Neural cell (in vitro differentiated cells): ENCODE results near the gene NYAP1. TPM values are rescaled to one million over a fixed set of nuclear protein-coding genes. Genes with fewer than 3 reads are reported as not detected.

Experiments
- H2AFZ ChIP-seq: fragments of 200-600, 300-800 bp; sonication (generic), shearing (Covaris generic); 2 replicates; pipeline ENCODE4 v1.6.0; 2014; ENCODE audit warnings: low read depth, mild to moderate bottlenecking, antibody characterized with exemption, low read length, moderate library complexity
- H3F3A ChIP-seq: fragments of 200-600 bp; shearing (Covaris generic); 2 replicates; pipeline ENCODE4 v1.6.1; 2016; ENCODE audit warnings: mild to moderate bottlenecking, moderate library complexity, mixed read lengths, antibody characterized with exemption, low read length; ENCODE audit not compliant: insufficient read depth, poor library complexity, severe bottlenecking
- H3K27ac ChIP-seq: fragments of 200-600, 300-800 bp; sonication (generic), shearing (Covaris generic); 2 replicates; pipeline ENCODE4 v1.5.1; 2014; ENCODE audit warnings: mild to moderate bottlenecking, low read length, moderate library complexity
- H3K27me3 ChIP-seq: fragments of 300-800, 200-600 bp; sonication (generic), shearing (Covaris generic); 2 replicates; pipeline ENCODE4 v1.6.0; 2014; ENCODE audit warnings: mild to moderate bottlenecking, low read depth, low read length, moderate library complexity; ENCODE audit not compliant: insufficient read depth
- H3K36me3 ChIP-seq: fragments of 300-800, 200-600 bp; sonication (generic), shearing (Covaris generic); 2 replicates; pipeline ENCODE4 v1.5.1; 2014; ENCODE audit warnings: mild to moderate bottlenecking, antibody characterized with exemption, low read length, moderate library complexity; ENCODE audit not compliant: insufficient read depth
- H3K4me2 ChIP-seq: fragments of 300-800, 200-600 bp; sonication (generic), shearing (Covaris generic); 2 replicates; pipeline ENCODE4 v1.6.0; 2014; ENCODE audit warnings: mild to moderate bottlenecking, low read length
- H3K4me3 ChIP-seq: fragments of 300-800, 200-600 bp; sonication (generic), shearing (Covaris generic); 2 replicates; pipeline ENCODE4 v1.5.1; 2014; ENCODE audit warnings: mild to moderate bottlenecking, low read length, moderate library complexity
- H3K79me2 ChIP-seq: fragments of 200-600 bp; shearing (Covaris generic); replicated peaks from 2 replicates; pipeline ENCODE4 v1.6.0; 2014; ENCODE audit warnings: mild to moderate bottlenecking, low read length, moderate library complexity; ENCODE audit not compliant: insufficient read depth
- H3K9ac ChIP-seq: fragments of 300-800, 200-600 bp; sonication (generic), shearing (Covaris generic); 2 replicates; pipeline ENCODE4 v1.6.1; 2016; ENCODE audit warnings: mild to moderate bottlenecking, low read length, mixed read lengths
- H3K9me2 ChIP-seq: fragments of 200-600 bp; shearing (Covaris generic); 2 replicates; pipeline ENCODE4 v1.6.1; 2016; ENCODE audit warnings: mild to moderate bottlenecking, low read length, mixed read lengths; ENCODE audit not compliant: insufficient read depth
- H3K9me3 ChIP-seq: fragments of 200-600, 300-800 bp; sonication (generic), shearing (Covaris generic); 2 replicates; pipeline ENCODE4 v1.6.1; 2016; ENCODE audit warnings: mild to moderate bottlenecking, mixed run types, low read length, moderate library complexity, mixed read lengths
- H4K20me1 ChIP-seq: fragments of 200-600 bp; shearing (Covaris generic); 2 replicates; pipeline ENCODE4 v1.6.1; 2016; ENCODE audit warnings: mild to moderate bottlenecking, mixed run types; ENCODE audit not compliant: insufficient read depth
- EP300 ChIP-seq: fragments of 450-650 bp; conservative IDR thresholded peaks from 2 replicates; pipeline ENCODE4 v1.6.1; 2014; ENCODE audit warnings: antibody characterized with exemption, mild to moderate bottlenecking, moderate library complexity; ENCODE audit not compliant: poor library complexity, severe bottlenecking
- EZH2 ChIP-seq: fragments of 200-600, 300-800 bp; shearing (Covaris generic), sonication (generic); IDR thresholded peaks from 2 replicates; pipeline ENCODE4 v1.6.1; 2014; ENCODE audit warnings: antibody characterized with exemption, low read length, borderline replicate concordance, mild to moderate bottlenecking; ENCODE audit not compliant: insufficient read depth, poor library complexity, severe bottlenecking
- MXI1 ChIP-seq: fragments of 450-650 bp; conservative IDR thresholded peaks from 2 replicates; pipeline ENCODE4 v1.6.1; 2014; ENCODE audit warnings: antibody characterized with exemption, mild to moderate bottlenecking; ENCODE audit not compliant: poor library complexity, severe bottlenecking
- POLR2AphosphoS5 ChIP-seq: IDR thresholded peaks from 2 replicates; pipeline ENCODE4 v1.6.1; 2012
- RAD21 ChIP-seq: fragments of 450-650 bp; conservative IDR thresholded peaks from 2 replicates; pipeline ENCODE4 v1.6.1; 2014; ENCODE audit warnings: antibody characterized with exemption, mild to moderate bottlenecking, moderate library complexity
- SMC3 ChIP-seq: fragments of 450-650 bp; conservative IDR thresholded peaks from 2 replicates; pipeline ENCODE4 v1.6.1; 2014; ENCODE audit warnings: antibody characterized with exemption, mild to moderate bottlenecking, moderate library complexity; ENCODE audit not compliant: poor library complexity
- TAF1 ChIP-seq: IDR thresholded peaks from 2 replicates; pipeline ENCODE4 v1.6.1; 2012; ENCODE audit warnings: low read depth
- polyA plus RNA-seq: library from polyadenylated mRNA; depleted of rRNA; stranded (reverse); fragments of >200 nt; gene quantifications from 2 replicates; pipeline ENCODE4 v1.2.3, GENCODE V29; 2014
- small RNA-seq, 3 experiments: library from RNA; depleted of rRNA; stranded (forward); fragments of <200 nt; gene quantifications; one replicate each; pipeline ENCODE3, GENCODE V24; 2012
- TF ChIP-seq, protein P1 (sequence below): IDR thresholded peaks from 2 replicates; pipeline ENCODE4 v1.6.1; 2012; ENCODE audit warnings: borderline replicate concordance
- TF ChIP-seq, protein P2 (sequence below): fragments of 450-650 bp; IDR thresholded peaks from 2 replicates; pipeline ENCODE4 v1.5.1; 2014; ENCODE audit warnings: antibody characterized with exemption, mild to moderate bottlenecking, moderate library complexity; ENCODE audit not compliant: poor library complexity, severe bottlenecking

The NYAP1 gene
- polyA plus RNA-seq, 1 donor from 2014 or later = 70.1 TPM

- no peaks in the 10 kb centered on the region for H3K9me3 ChIP-seq
- H3K4me2 ChIP-seq = no peak overlapping the region
- H4K20me1 ChIP-seq = no peaks in the 10 kb centered on the region
- no peaks in the 10 kb centered on the region for H3K36me3 ChIP-seq
- H3F3A ChIP-seq = no peaks in the 10 kb centered on the region
- H3K9ac ChIP-seq = no peak overlapping the region
- no peak overlapping the region for H3K27ac ChIP-seq
- H3K27me3 ChIP-seq = no peaks in the 10 kb centered on the region
- no peak overlapping the region for H2AFZ ChIP-seq
- H3K9me2 ChIP-seq = no peaks in the 10 kb centered on the region
- H3K4me3 ChIP-seq = no peak overlapping the region
- peaks cover 7% of the 10 kb centered on the region for H3K79me2 ChIP-seq
- TF ChIP-seq TAF1 (no peak), MXI1 (no peak), EP300 (no peak), POLR2AphosphoS5 (no peak), RAD21 (no peak), SMC3 (no peak)
- TF ChIP-seq, protein P1, sequence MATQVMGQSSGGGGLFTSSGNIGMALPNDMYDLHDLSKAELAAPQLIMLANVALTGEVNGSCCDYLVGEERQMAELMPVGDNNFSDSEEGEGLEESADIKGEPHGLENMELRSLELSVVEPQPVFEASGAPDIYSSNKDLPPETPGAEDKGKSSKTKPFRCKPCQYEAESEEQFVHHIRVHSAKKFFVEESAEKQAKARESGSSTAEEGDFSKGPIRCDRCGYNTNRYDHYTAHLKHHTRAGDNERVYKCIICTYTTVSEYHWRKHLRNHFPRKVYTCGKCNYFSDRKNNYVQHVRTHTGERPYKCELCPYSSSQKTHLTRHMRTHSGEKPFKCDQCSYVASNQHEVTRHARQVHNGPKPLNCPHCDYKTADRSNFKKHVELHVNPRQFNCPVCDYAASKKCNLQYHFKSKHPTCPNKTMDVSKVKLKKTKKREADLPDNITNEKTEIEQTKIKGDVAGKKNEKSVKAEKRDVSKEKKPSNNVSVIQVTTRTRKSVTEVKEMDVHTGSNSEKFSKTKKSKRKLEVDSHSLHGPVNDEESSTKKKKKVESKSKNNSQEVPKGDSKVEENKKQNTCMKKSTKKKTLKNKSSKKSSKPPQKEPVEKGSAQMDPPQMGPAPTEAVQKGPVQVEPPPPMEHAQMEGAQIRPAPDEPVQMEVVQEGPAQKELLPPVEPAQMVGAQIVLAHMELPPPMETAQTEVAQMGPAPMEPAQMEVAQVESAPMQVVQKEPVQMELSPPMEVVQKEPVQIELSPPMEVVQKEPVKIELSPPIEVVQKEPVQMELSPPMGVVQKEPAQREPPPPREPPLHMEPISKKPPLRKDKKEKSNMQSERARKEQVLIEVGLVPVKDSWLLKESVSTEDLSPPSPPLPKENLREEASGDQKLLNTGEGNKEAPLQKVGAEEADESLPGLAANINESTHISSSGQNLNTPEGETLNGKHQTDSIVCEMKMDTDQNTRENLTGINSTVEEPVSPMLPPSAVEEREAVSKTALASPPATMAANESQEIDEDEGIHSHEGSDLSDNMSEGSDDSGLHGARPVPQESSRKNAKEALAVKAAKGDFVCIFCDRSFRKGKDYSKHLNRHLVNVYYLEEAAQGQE = no peak
Observed at GRCh38 chr7:100543586-100543985, 59.9 kb downstream of the NYAP1 start.

DNA sequence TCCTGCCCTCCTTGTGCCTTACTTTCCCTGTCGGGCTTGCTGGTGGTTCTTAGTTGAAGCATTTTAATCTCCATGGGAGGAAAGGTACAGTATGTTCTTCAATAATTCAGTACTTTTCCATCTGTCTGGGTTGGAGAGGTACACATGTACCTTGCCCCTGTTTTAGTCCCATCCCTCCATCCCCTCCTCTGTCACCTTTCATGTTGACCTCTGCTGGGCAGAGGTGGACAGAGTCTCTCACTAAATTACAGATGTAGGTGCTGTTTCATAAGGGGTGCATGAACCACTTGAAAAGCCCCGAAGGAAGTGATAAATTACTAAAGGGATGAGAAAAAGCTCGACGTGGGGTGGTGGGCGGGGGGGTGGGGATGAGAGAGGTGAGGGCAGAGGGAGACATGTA lies 60.7 kb downstream of the NYAP1 start:
- no peak overlapping the region for H3K27ac ChIP-seq
- no peak overlapping the region for H3K4me3 ChIP-seq
- TF ChIP-seq, protein P2, sequence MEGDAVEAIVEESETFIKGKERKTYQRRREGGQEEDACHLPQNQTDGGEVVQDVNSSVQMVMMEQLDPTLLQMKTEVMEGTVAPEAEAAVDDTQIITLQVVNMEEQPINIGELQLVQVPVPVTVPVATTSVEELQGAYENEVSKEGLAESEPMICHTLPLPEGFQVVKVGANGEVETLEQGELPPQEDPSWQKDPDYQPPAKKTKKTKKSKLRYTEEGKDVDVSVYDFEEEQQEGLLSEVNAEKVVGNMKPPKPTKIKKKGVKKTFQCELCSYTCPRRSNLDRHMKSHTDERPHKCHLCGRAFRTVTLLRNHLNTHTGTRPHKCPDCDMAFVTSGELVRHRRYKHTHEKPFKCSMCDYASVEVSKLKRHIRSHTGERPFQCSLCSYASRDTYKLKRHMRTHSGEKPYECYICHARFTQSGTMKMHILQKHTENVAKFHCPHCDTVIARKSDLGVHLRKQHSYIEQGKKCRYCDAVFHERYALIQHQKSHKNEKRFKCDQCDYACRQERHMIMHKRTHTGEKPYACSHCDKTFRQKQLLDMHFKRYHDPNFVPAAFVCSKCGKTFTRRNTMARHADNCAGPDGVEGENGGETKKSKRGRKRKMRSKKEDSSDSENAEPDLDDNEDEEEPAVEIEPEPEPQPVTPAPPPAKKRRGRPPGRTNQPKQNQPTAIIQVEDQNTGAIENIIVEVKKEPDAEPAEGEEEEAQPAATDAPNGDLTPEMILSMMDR = no peak
- TF ChIP-seq RAD21 (no peak), EZH2 (no peak), MXI1 (no peak), POLR2AphosphoS5 (no peak), SMC3 (no peak), EP300 (no peak), TAF1 (no peak)
- TF ChIP-seq, protein P1 = no peak

More for the DNA sequence above, 60.7 kb downstream of the NYAP1 start:
- no peaks in the 10 kb centered on the region for H4K20me1 ChIP-seq
- H3K4me2 ChIP-seq = no peak overlapping the region
- no peak overlapping the region for H2AFZ ChIP-seq
- no peaks in the 10 kb centered on the region for H3K9me3 ChIP-seq
- no peaks in the 10 kb centered on the region for H3K36me3 ChIP-seq
- no peaks in the 10 kb centered on the region for H3K27me3 ChIP-seq
- peaks cover 7% of the 10 kb centered on the region for H3K79me2 ChIP-seq
- H3F3A ChIP-seq = no peaks in the 10 kb centered on the region
- no peaks in the 10 kb centered on the region for H3K9me2 ChIP-seq
- no peak overlapping the region for H3K9ac ChIP-seq

Small RNA genes lying within 50 kb of the gene (small RNA-seq; reads per million reads assigned to genes)
- 0 reads per million in 3 experiments for gene RN7SL416P

Other genes starting within 250 kb of the NYAP1 start
- not detected in 2 replicates for gene SPDYE3, start 176.2 kb upstream of the NYAP1 start, polyA plus RNA-seq
- 222 and 274 TPM in 2 replicates for gene PILRB, start 125.8 kb upstream of the NYAP1 start, polyA plus RNA-seq
- 23.7 and 29.2 TPM in 2 replicates for gene PILRA, start 110.4 kb upstream of the NYAP1 start, polyA plus RNA-seq
- gene ZCWPW1, start 55.2 kb upstream of the NYAP1 start, polyA plus RNA-seq = 3.1 and 6.8 TPM in 2 replicates
- 12.1 and 15.0 TPM in 2 replicates for gene MEPCE, start 54.1 kb upstream of the NYAP1 start, polyA plus RNA-seq
- 24.0 and 33.8 TPM in 2 replicates for gene PPP1R35, start 47.4 kb upstream of the NYAP1 start, polyA plus RNA-seq
- gene SPACDR, start 19.7 kb upstream of the NYAP1 start, polyA plus RNA-seq = not detected in 2 replicates
- 2.1 and 3.7 TPM in 2 replicates for gene TSC22D4, start 4.7 kb upstream of the NYAP1 start, polyA plus RNA-seq
- gene AGFG2, start 55.3 kb downstream of the NYAP1 start, polyA plus RNA-seq = 3.4 and 7.5 TPM in 2 replicates
- gene SAP25, start 90.0 kb downstream of the NYAP1 start, polyA plus RNA-seq = 0.46 and 0.52 TPM in 2 replicates
- gene LRCH4, start 102.2 kb downstream of the NYAP1 start, polyA plus RNA-seq = 17.2 and 25.1 TPM in 2 replicates
- gene FBXO24, start 102.4 kb downstream of the NYAP1 start, polyA plus RNA-seq = 0.52 and 1.5 TPM in 2 replicates
- 0.48 and 2.0 TPM in 2 replicates for gene PCOLCE, start 118.4 kb downstream of the NYAP1 start, polyA plus RNA-seq
- gene MOSPD3, start 128.6 kb downstream of the NYAP1 start, polyA plus RNA-seq = 26.5 and 27.9 TPM in 2 replicates
- gene TFR2, start 157.6 kb downstream of the NYAP1 start, polyA plus RNA-seq = 21.0 and 23.5 TPM in 2 replicates
- gene ACTL6B, start 172.5 kb downstream of the NYAP1 start, polyA plus RNA-seq = 339 and 389 TPM in 2 replicates
- 279 and 284 TPM in 2 replicates for gene GNB2, start 189.8 kb downstream of the NYAP1 start, polyA plus RNA-seq
- gene GIGYF1, start 210.3 kb downstream of the NYAP1 start, polyA plus RNA-seq = 28.3 and 33.5 TPM in 2 replicates
- gene POP7, start 222.2 kb downstream of the NYAP1 start, polyA plus RNA-seq = 92.1 and 104 TPM in 2 replicates
- gene EPO, start 236.5 kb downstream of the NYAP1 start, polyA plus RNA-seq = not detected in 2 replicates
- gene ZAN, start 249.7 kb downstream of the NYAP1 start, polyA plus RNA-seq = not detected in 2 replicates